HG03457 (cell line): ENCODE measurements around the gene CAT.

Source experiments
- ATAC-seq: cut with Tn5 transposase; IDR thresholded peaks from one replicate; pipeline ENCODE4 v1.9.1; 2021; ENCODE audit warnings: moderate number of reproducible peaks; ENCODE audit not compliant: unreplicated experiment

CAT gene

DNA sequence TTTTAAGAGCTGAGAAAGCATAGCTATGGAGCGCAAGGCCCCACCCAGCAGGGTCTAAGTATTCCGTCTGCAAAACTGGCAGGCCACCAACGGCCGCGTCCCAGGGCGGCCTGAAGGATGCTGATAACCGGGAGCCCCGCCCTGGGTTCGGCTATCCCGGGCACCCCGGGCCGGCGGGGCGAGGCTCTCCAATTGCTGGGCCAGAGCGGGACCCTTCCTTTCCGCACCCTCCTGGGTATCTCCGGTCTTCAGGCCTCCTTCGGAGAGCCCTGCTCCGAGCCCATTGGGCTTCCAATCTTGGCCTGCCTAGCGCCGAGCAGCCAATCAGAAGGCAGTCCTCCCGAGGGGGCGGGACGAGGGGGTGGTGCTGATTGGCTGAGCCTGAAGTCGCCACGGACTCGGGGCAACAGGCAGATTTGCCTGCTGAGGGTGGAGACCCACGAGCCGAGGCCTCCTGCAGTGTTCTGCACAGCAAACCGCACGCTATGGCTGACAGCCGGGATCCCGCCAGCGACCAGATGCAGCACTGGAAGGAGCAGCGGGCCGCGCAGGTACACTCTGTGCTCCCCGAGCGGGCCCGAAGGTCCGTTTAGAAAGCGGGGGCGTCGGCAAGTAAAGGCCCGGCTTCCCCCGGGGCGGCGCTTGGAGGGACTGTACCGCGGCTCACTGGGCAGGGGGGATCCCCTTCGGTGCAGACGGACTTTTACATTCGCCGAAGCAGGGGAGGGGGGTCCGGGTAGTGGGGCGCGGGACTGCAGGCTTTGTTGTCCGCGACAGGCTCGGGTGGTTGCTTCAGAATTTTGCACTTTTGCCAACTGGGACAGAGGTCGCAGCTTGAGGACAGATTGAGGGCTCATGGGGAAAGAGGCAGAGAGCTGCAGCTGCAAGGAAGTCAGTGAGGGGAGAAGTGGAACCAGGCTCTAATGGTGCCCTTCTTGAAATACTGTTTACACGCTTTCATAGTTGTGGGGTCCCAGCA is at the start of gene CAT:
Gene CAT, plus strand, starts transcription at position 406 of the 979 bp plus-strand sequence. Its CDS starts 80 bp downstream, at position 486.
- peak; percentile 98 for ATAC-seq

DNA sequence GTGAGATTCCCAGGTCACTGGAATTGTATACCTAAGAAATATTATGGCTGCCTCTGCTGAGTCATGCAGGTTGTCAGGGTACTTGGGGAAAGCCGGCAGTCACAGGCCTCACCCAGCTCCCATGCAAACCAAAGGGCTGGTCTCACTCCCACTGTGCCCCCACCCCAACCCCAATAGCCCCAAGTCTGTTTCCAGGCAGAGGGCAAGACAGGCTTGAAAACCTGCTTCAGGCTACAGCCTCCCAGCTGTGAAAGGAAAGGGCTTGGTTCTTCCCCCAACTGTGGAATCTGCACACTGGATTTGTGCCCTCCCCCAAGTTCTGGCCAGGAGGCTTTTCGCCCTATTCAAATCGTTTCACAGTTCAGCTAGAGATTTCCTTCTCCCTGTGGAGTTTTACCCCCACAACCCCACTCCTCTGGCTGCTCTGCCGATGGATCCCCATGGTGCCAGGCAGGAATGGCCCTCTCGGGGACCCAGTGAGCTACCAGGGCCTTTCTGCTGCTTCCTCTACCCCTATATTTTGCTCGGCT is 43.9 kb upstream of the CAT start:
- ATAC-seq, result no peak

DNA sequence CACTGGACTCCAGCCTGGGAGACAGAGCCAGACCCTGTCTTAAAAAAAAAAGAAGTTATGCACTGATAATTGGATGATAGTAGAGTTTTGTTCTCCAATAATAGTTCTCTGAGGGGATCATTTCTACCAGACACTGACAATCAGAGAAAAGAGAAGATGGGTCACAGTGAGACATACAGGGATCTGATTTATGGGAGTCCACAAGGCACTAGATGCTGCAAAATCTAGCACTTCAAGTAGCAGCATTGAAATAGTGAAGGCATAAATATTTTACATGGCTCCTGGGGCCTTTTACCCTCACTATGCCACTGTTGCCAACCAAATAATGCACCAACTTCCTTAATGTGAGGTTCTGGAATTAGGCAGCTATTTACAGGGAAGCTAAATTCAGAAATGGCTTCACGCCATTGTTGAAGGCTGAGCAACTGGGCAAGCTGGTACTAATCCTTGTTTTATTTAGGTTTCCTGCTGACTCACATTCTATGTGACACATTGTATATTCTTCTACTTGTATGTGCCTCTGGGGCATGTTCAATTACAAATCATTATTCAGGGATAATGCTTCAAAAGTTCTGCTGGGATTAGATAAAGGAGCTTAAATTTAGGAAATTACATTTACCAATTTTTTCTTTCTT is 42.7 kb upstream of the CAT start:
- no peak for ATAC-seq

DNA sequence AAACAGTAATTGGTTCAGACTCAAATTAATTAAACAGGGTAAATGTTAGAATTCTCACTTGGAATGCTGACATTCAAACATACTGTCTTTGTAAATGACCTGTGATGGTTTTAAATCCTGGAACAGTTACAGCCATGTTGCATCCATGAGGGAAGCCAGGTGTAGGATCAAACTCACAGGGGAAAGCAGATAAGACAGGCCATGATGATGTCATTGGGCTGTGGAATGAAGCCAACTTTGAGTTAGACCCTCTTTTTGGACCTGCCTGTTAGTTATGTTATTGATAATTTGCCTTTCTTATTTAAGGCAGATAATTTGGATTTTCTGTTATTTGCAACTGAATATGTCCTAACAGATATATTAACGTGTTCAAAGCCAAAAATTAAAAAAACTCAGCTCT is 41.6 kb upstream of the CAT start:
- no peak for ATAC-seq

DNA sequence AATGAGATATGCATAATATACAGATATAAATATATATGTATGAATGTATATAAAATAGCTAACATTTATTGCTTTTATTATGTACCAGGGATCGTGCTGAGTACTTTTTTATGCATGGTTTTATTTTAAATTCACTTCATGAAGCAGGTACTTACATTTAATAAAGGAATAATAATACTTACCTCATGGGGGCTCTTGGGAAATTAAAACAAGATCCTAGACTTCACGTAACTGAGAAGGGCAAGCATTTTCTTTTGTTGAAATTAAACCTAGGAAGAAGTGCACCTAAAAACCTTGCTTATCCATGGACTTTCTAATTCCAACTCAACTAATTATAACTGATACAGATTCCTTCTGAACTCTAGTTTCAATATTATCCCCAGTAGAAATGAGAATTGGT is 40.9 kb upstream of the CAT start:
- no peak for ATAC-seq

DNA sequence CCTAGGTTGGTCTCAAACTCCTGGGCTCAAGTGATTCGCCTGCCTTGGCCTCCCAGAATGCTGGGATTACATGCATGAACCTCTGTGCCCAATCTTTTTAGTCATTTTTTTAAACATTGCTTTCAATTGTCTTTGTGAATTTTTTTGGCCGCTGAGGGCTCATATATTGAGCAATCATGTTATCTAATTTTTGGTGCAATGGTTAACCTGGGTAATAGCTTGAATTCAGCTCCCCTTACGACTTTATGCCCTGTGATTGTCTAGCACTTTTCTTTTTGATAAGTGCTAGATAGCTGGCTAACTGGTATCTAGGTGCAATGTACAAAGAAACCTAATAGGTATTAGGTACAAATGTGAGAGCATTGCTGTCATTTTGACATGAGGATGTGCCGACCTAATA is 35.3 kb upstream of the CAT start:
- no peak for ATAC-seq

DNA sequence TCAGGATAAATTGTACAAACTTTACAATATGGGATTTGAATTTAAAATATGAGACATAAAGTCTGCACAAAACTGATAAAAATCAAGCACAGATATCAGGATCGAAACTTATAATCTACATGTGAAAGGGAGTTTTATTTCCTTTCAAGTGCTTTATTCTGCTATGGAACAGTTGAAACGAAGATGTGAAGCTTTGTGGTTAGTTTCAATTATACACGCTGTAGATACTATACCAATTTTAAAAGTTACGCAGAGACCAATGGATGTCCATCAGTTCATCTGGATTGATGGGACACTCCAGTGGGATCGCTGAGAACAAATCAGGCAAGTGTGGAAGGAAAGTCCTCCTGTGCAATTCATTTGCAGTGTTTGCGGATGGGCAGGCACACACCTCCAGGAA is 34.5 kb upstream of the CAT start:
- no peak for ATAC-seq

DNA sequence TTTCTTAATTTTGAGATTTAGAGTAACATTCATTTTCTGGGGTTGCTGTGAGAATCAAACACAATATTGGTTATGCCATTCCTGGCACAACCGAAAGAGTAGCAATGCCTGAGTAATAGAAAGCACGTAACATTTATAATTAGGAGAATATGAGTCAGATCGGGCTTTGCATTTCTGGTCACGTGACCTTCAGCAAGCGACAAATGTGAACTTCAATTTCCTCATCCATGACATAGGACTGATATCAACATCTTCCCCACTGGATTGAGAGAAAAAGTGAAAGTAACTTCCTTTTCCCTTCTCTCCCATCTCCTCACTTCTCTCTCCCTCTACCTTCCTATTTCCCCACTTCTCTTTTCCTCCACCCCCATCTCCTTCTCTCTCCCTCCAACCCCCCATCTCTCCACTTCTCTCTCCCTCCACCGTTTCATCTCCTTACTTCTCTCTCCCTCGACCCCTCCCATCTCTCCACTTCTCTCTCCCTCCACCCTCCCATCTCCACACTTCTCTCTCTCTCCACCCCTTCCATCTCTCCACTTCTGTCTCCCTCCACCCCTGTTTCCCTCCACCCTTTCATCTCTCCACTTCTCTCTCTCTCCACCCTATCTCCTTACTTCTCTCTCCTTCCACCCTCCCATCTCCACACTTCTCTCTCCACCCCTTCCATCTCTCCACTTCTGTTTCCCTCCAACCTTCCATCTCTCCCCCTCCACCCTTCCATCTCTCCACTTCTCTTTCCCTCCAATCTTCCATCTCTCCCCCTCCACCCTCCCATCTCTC is 33.5 kb upstream of the CAT start:
- ATAC-seq, result no peak

DNA sequence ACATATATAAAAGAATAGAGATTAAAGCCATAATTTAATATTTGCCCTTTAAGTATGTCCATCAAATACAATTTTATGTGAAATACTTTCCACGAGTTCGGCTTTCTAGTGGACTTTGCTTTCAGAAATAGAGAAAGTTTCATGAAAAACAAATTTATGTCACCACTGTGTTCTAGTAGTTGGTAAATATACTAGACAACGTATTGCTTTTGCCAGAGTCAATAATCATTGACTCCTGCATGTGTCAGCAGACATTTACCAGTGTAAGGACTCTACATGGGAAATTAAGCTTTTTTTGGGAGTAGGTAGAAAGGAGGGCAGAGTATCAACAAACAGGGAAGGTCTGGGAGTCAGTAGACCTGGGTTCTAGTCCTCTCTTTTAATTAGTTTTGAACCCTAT is 32.3 kb upstream of the CAT start:
- ATAC-seq, result no peak

DNA sequence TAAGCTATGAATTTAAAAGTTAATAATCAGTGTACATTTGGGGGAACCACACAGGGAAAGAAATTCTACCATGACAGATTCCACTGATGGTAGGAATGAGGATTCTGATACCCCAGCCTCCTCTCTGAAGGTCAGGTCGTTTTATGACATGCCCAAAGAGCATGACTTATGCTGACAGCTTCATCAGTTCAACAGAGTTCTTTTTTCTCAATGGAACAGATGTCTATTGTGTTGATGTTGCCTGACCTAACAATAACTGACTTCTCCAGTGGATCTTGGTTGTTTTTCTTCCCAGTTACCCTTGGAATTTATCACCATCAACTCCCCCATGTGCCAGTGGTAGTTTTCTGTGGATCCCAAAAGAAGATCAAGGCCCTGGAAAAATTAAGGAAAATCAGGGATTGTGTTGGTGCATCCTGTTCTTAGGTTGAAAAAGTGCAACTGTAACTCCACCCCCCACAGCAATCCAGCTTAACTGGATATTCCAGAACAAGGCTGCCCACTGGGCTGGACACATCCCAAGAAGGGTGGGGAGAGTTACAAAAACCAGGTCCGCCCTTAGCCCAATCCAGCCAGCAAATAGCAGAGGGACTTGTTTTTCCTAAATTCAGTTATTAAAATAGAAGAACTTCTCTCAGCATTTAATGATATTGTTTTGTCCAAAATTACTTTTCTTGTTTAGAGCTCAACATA is 31.5 kb upstream of the CAT start:
- no peak for ATAC-seq

DNA sequence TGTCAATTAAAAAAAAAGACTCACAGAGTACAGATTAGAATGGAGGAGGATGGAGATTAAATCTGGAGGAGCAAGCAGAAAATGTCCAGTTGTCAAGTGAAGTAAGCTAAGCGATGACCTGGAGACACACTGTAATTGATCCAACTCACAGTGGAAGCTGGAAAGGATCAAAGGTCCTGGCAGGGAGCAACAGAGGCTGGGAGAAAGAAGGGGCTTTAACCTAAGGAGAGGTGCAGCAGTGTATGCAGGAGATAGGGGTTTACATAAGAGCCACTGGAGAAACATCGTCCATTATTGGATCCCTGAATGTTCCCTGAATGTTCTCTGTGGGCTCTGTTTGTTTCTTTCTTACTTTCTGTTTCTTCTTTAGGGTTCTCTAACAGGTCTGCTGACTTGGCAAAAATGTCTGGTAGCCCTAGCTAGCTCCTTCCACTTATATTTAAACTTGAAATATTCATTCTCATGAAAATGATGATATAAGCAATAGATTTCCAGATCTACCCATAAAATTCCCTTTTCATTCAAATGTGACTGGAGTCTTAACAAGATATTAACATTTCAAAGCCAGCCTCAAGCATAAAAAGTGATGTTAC is 30.1 kb upstream of the CAT start:
- no peak for ATAC-seq

DNA sequence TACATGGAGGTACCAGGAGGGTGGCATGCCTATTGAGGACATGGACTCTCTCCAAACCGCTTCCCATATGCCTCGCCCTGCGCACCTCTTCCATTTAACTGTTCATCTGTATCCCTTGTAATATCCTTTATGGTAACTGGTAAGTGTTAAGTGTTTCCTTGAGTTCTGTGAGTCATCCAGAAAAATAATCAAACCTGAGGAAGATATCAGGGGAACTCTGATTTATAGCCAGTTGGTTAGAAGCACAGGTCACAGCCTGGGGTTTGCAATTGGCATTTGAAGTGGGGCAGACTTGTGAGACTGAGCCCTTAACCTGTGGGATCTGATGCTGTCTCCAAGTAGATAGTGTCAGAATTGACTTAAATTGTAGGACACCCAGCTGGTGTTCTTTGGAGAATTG is 27.6 kb upstream of the CAT start:
- no peak for ATAC-seq

DNA sequence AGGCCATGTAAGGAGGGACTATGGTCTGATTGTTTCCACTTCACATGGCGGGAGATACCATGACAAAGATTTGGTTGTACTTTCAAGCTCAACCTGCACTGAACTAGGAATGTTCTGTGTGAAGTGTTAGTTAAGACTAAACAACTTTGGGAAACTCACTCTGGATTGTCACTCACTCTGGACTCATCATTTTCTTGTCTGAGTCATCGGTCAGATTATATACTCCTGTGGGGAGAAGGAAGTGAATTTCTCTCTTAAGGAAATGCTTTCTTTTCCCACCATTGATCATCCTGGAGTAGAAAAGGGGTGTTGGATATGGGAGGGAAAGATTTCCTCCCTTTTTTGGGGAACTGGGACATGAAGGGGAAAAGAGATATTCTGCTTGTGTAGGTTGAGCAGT is 26.9 kb upstream of the CAT start:
- ATAC-seq, result no peak

DNA sequence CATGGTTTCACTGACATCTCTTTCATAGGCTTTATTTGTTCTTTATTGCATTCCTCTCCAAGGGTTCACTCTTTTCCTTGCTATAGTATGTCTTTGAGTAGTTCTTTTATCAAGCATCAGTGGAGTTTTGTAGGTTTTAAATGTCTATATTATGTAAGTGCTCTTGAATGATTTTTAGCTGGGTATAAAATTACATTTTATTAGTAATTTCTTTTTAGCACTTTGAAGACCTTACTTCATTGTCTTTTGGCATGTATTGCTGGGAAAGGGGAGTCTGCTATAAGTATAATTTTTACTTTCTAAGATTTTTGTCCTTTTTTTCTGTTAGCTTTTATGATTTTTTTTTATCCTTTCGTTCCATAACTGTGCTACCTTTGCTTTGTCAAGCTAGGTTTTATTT is 25.5 kb upstream of the CAT start:
- ATAC-seq, result no peak

DNA sequence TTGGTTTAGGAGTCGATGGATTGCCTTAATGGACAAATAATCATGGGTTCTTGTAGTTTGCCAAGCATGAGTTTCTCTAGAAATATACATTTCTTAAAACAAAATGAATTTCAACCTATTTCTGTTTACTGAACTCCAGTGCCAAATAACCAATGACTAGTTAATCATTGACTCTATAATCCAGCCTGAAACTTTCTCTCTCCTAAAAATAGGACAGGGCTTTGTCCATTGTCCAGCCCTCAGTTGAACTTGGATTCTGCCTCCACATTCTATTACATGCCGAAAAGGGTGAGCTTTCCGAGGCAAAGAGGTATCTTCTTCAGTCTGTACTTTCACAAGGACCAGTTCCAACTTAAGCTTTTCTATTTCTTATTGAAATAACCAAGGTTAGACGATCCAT is 23.2 kb upstream of the CAT start:
- no peak for ATAC-seq

DNA sequence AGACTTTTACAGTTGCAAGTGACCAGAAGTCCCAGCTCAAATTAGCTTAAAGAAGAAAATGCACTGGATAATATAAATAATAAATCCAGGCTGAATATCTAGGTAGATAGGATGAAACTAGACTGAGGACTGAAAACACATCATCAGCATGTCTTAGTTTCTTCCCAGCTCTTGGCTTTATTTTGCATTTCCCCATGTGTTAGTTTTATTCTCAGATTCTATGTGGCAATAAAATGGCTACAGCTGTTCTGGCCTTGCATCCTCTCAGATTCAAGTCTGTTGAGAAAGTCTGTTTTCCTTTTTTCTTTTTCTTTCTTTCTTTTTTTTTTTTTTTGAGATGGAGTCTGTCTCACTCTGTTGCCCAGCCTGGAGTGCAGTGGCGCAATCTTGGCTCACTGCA is 22.6 kb upstream of the CAT start:
- no peak for ATAC-seq

DNA sequence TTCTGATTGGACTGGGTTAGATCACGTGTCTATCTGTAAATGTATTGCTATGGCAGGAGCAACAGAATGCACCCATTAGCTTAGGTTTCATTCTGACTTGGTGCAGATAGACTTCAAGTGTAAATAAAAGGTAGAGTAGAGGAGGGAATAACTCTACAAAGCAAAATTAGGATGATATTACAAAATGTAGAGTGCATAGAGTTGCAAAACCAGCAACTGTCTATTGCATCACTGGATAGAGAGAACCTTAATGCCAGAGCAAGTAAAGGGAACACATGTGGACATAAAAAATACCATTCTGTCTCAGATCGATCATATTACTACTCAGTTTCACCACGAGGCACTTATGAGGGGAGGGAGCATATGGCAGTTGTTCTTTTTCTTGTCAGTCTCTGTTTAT is 22.0 kb upstream of the CAT start:
- ATAC-seq, result no peak

DNA sequence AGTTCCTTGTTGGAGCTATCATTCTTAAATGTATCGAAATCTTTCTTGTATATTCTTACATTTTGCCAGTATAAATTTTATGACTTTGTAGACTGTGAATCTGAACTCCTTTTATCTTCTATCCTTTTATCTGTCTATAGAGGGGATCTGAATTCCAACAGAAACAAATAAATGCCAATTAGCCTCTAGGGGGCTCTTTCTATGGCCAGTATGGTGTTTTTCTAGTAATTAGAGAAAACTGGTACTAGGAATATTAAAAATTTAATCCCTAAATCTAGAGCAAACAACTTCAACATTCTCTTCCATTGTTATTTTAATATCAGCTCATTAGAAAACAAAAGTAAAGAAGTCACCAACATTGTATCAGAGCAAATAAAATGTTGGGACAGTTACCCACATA is 21.5 kb upstream of the CAT start:
- no peak for ATAC-seq

DNA sequence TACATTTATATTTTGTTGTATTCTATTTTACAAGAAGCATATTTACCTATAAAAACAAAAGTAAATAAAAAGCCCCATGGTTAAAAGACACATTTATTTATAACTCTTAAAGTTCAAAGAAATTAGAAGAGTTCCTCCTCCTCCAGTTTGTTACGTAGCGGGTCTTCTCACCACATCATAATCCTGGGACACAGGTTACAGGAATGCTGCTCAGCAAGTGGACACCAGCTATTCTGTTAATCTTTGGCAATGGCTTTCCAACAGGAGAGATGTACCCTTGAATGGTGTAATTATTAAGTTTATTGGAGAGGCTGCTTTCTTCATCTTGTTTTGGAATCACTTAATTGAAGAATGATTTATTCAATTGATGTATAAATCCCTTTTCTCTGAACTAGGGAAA is 19.6 kb upstream of the CAT start:
- ATAC-seq, result no peak

DNA sequence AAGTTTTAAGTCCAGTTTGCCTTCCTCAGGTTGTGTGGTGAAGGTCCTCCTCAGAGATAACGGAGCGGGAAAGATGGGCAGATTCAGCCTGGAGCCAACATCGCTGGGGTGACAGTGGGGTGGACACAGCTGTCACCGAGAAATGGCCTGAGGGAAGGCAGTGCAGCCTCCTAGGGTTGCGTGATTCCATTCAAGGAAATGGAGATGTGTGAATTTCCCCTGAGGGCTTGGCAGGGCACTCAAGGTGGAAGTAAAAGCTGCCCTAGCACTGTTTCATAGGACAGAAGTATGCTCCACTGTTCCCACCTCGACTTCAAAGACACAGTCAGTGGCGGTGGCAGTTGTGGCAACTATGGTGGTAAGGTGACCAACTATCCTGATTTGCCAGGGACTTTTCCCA is 15.4 kb upstream of the CAT start:
- no peak for ATAC-seq
